CD4-positive, CD25-positive, alpha-beta regulatory T cell (primary cell): ENCODE data around the gene GPR107. TPM values are rescaled to one million over a fixed set of nuclear protein-coding genes. Genes with fewer than 3 reads are reported as not detected.
"Not testable (repeated sequence)": the region's sequence is repeated elsewhere in the genome, so short reads cannot be mapped to it uniquely, and the experiment has no call there.

Experiments used
- ATAC-seq, 2 donors: fragments of 150-1000 bp; cut with Tn5 transposase; one replicate each; pipeline ENCODE4 v1.10.0; 2021; ENCODE audit warnings: low read depth in 2 of 2, moderate number of reproducible peaks in 2 of 2, moderate library complexity in 1 of 2
- DNase-seq, 3 donors: peaks; one replicate each; pipeline versions ENCODE4 v3.0.0 to v3.0.0-alpha.2; 2012 to 2022; ENCODE audit warnings: mixed read lengths in 1 of 3
- H3K27ac ChIP-seq: one replicate; pipeline ENCODE4 v1.7.0; 2013; ENCODE audit warnings: mild to moderate bottlenecking, low read length; ENCODE audit not compliant: insufficient read depth, poor library complexity, severe bottlenecking
- H3K27me3 ChIP-seq: one replicate; pipeline ENCODE4 v1.7.0; 2013; ENCODE audit warnings: low read length; ENCODE audit not compliant: control insufficient read depth, insufficient read depth
- H3K36me3 ChIP-seq: one replicate; pipeline ENCODE4 v1.7.0; 2013; ENCODE audit warnings: mild to moderate bottlenecking, low read length, moderate library complexity; ENCODE audit not compliant: control insufficient read depth, insufficient read depth
- H3K4me1 ChIP-seq: 2 replicates; pipeline ENCODE4 v1.7.0; 2013; ENCODE audit warnings: mild to moderate bottlenecking, low read length; ENCODE audit not compliant: insufficient read depth, control insufficient read depth, poor library complexity, severe bottlenecking
- H3K4me3 ChIP-seq: one replicate; pipeline ENCODE4 v1.7.0; 2013; ENCODE audit warnings: low read depth, mild to moderate bottlenecking, low read length, moderate library complexity
- H3K9me3 ChIP-seq, 2 experiments: 1 replicate in 1 of 2; 2 replicates in 1 of 2; pipeline ENCODE4 v1.7.0; 2013; ENCODE audit warnings: low read length in 2 of 2, mild to moderate bottlenecking in 1 of 2, moderate library complexity in 1 of 2; ENCODE audit not compliant: control insufficient read depth in 2 of 2
- H3K27ac Mint-ChIP-seq, 3 donors: one replicate each; pipeline ENCODE4 v1.8.0; 2020 to 2022; ENCODE audit warnings: mild to moderate bottlenecking in 3 of 3, mixed read lengths in 3 of 3, moderate library complexity in 2 of 3
- H3K27me3 Mint-ChIP-seq: one replicate; pipeline ENCODE4 v1.8.0; 2022; ENCODE audit warnings: mild to moderate bottlenecking, mixed read lengths
- H3K36me3 Mint-ChIP-seq: one replicate; pipeline ENCODE4 v1.8.0; 2020; ENCODE audit warnings: mixed read lengths
- H3K4me1 Mint-ChIP-seq, 4 donors: one replicate each; pipeline ENCODE4 v1.8.0; 2020 to 2022; ENCODE audit warnings: mixed read lengths in 4 of 4, mild to moderate bottlenecking in 1 of 4
- H3K4me3 Mint-ChIP-seq, 4 donors: one replicate each; pipeline ENCODE4 v1.8.0; 2020 to 2022; ENCODE audit warnings: mild to moderate bottlenecking in 4 of 4, mixed read lengths in 4 of 4, moderate library complexity in 3 of 4
- H3K9me3 Mint-ChIP-seq, 7 donors: one replicate each; pipeline ENCODE4 v1.8.0; 2020 to 2022; ENCODE audit warnings: mixed read lengths in 7 of 7, mild to moderate bottlenecking in 3 of 7, moderate library complexity in 2 of 7
- polyA plus RNA-seq, 4 donors: library from polyadenylated mRNA; unstranded; fragments of 300-500 nt; fragmentation: Illumina TruSeq; gene quantifications; one replicate each; pipeline ENCODE4 v1.2.3, GENCODE V29; 2021
- total RNA-seq: library from RNA; stranded (reverse); gene quantifications from one replicate; pipeline ENCODE4 v1.2.3, GENCODE V29; 2022

GPR107 gene
- total and polyA plus RNA-seq, 5 donors from 2014 or later: 2.8 to 29.9 (median 3.3) TPM

GRCh38 chr9:130015353-130016019, 38.2 kb upstream of the GPR107 start:
- Mint-ChIP-seq H3K27ac (no peak overlapping the region), H3K27me3 (no peaks in the 10 kb centered on the region), H3K9me3 (peaks cover 0 to 6% (median 1%) of the 10 kb centered on the region in 7 donors), H3K4me1 (peaks cover 47 to 86% (median 64%) of the 10 kb centered on the region in 4 donors), H3K4me3 (peak overlapping the region in 1 of 4 donors; percentile 32), H3K36me3 (peaks cover 32% of the 10 kb centered on the region)
- H3K4me3 ChIP-seq: no peak overlapping the region
- peaks cover 21% of the 10 kb centered on the region for H3K36me3 ChIP-seq
- DNase-seq (no peak), ATAC-seq (no peak)
- H3K9me3 ChIP-seq: peaks cover 0 to 8% of the 10 kb centered on the region in 2 experiments
- peak overlapping the region; percentile 43 for H3K27ac ChIP-seq
- peaks cover 58% of the 10 kb centered on the region for H3K4me1 ChIP-seq
- no peaks in the 10 kb centered on the region for H3K27me3 ChIP-seq

GRCh38 chr9:130017076-130017475, 36.6 kb upstream of the GPR107 start:
- H3K27ac ChIP-seq: no peak overlapping the region
- peaks cover 0 to 8% of the 10 kb centered on the region in 2 experiments for H3K9me3 ChIP-seq
- peaks cover 62% of the 10 kb centered on the region for H3K4me1 ChIP-seq
- peak overlapping the region; percentile 26 to 76 (median 56) for H3K4me3 Mint-ChIP-seq
- H3K36me3 ChIP-seq: peaks cover 21% of the 10 kb centered on the region
- peak overlapping the region; percentile 88 to 90 (median 89) for H3K27ac Mint-ChIP-seq
- no peak overlapping the region for H3K4me3 ChIP-seq
- peaks cover 28% of the 10 kb centered on the region for H3K36me3 Mint-ChIP-seq
- no peaks in the 10 kb centered on the region for H3K27me3 Mint-ChIP-seq
- peaks cover 41 to 88% (median 65%) of the 10 kb centered on the region in 4 donors for H3K4me1 Mint-ChIP-seq
- no peak for DNase-seq
- peaks cover 0 to 6% (median 0%) of the 10 kb centered on the region in 7 donors for H3K9me3 Mint-ChIP-seq
- no peaks in the 10 kb centered on the region for H3K27me3 ChIP-seq
- ATAC-seq: no peak

- Mint-ChIP-seq H3K36me3 (peaks cover 26% of the 10 kb centered on the region), H3K27ac (peak overlapping the region in 1 of 3 donors; percentile 81), H3K4me3 (peak overlapping the region in 1 of 4 donors; percentile 23), H3K4me1 (peaks cover 42 to 88% (median 64%) of the 10 kb centered on the region in 4 donors)
- H3K27me3 Mint-ChIP-seq, H3K27me3 ChIP-seq, ATAC-seq, H3K9me3 ChIP-seq, H3K27ac ChIP-seq, DNase-seq, H3K4me3 ChIP-seq, H3K9me3 Mint-ChIP-seq: not testable (repeated sequence)
- Histone ChIP-seq H3K36me3 (peaks cover 21% of the 10 kb centered on the region), H3K4me1 (peaks cover 65% of the 10 kb centered on the region)
Measured at GRCh38 chr9:130017510-130017909, 36.2 kb upstream of the GPR107 start.

- Histone ChIP-seq H3K27me3 (no peaks in the 10 kb centered on the region), H3K27ac (peak overlapping the region; percentile 45), H3K9me3 (peaks cover 0 to 8% of the 10 kb centered on the region in 2 experiments), H3K4me1 (peaks cover 69% of the 10 kb centered on the region), H3K36me3 (peaks cover 26% of the 10 kb centered on the region), H3K4me3 (no peak overlapping the region)
- Mint-ChIP-seq H3K4me3 (peak overlapping the region in 2 of 4 donors; percentile 6 to 75), H3K27ac (peak overlapping the region in 2 of 3 donors; percentile 44 to 80), H3K9me3 (peaks cover 0 to 6% (median 0%) of the 10 kb centered on the region in 7 donors), H3K27me3 (no peaks in the 10 kb centered on the region), H3K36me3 (peaks cover 25% of the 10 kb centered on the region), H3K4me1 (peaks cover 44 to 89% (median 65%) of the 10 kb centered on the region in 4 donors)
- DNase-seq (no peak), ATAC-seq (no peak)
Measured at GRCh38 chr9:130018265-130018664, 35.4 kb upstream of the GPR107 start.

- Histone ChIP-seq H3K27ac (peak overlapping the region; percentile 61), H3K36me3 (peaks cover 24% of the 10 kb centered on the region), H3K4me1 (peaks cover 76% of the 10 kb centered on the region), H3K9me3 (peaks cover 0 to 8% of the 10 kb centered on the region in 2 experiments), H3K4me3 (peak overlapping the region; percentile 29), H3K27me3 (no peaks in the 10 kb centered on the region)
- Mint-ChIP-seq H3K27ac (peak overlapping the region; percentile 72 to 91 (median 75)), H3K4me1 (peaks cover 36 to 90% (median 70%) of the 10 kb centered on the region in 4 donors), H3K36me3 (peaks cover 25% of the 10 kb centered on the region), H3K4me3 (peak overlapping the region; percentile 44 to 81 (median 70)), H3K27me3 (no peaks in the 10 kb centered on the region), H3K9me3 (peaks cover 0 to 6% (median 0%) of the 10 kb centered on the region in 7 donors)
- DNase-seq (no peak), ATAC-seq (no peak)
Measured at GRCh38 chr9:130020618-130021017, 33.1 kb upstream of the GPR107 start.

- Mint-ChIP-seq H3K9me3 (peaks cover 0 to 6% (median 0%) of the 10 kb centered on the region in 7 donors), H3K4me3 (peak overlapping the region; percentile 32 to 81 (median 60)), H3K27me3 (no peaks in the 10 kb centered on the region), H3K4me1 (peaks cover 36 to 95% (median 75%) of the 10 kb centered on the region in 4 donors), H3K36me3 (peaks cover 24% of the 10 kb centered on the region), H3K27ac (peak overlapping the region; percentile 72 to 91 (median 75))
- no peak for DNase-seq
- Histone ChIP-seq H3K9me3 (peaks cover 0 to 7% of the 10 kb centered on the region in 2 experiments), H3K36me3 (peaks cover 19% of the 10 kb centered on the region), H3K27ac (peak overlapping the region; percentile 50), H3K27me3 (no peaks in the 10 kb centered on the region), H3K4me1 (peaks cover 81% of the 10 kb centered on the region), H3K4me3 (peak overlapping the region; percentile 29)
- ATAC-seq: no peak
Measured at GRCh38 chr9:130021123-130021522, 32.6 kb upstream of the GPR107 start.

GRCh38 chr9:130021842-130022241, 31.9 kb upstream of the GPR107 start:
- Mint-ChIP-seq H3K36me3 (peaks cover 17% of the 10 kb centered on the region), H3K4me3 (peak overlapping the region; percentile 2 to 80 (median 42))
- ATAC-seq: not testable (repeated sequence)

More at GRCh38 chr9:130021842-130022241, 31.9 kb upstream of the GPR107 start:
- not testable (repeated sequence) for H3K9me3 ChIP-seq, DNase-seq, H3K27me3 Mint-ChIP-seq, H3K9me3 Mint-ChIP-seq, H3K27me3 ChIP-seq
- H3K4me3 ChIP-seq: peak overlapping the region; percentile 29
- H3K4me1 ChIP-seq: peaks cover 85% of the 10 kb centered on the region
- Mint-ChIP-seq H3K27ac (peak overlapping the region; percentile 39 to 75 (median 72)), H3K4me1 (peaks cover 32 to 95% (median 79%) of the 10 kb centered on the region in 4 donors)
- peak overlapping the region; percentile 50 for H3K27ac ChIP-seq
- H3K36me3 ChIP-seq: peaks cover 14% of the 10 kb centered on the region
